Endothelial cell of umbilical vein (primary cell): ENCODE results near the gene TIGD1. TPM values are rescaled to one million over a fixed set of nuclear protein-coding genes. Genes with fewer than 3 reads are reported as not detected.

Experiments used
- BruUV-seq: library from RNA; stranded (reverse); fragments of 400-500 nt; replicated peaks from 2 replicates; lab custom pipeline; 2021; lab: Mats Ljungman, UMichigan
- CTCF ChIA-PET: fragments of 300-600, 350-600 bp; sonication (Branson Sonifier 250); formaldehyde crosslinking; loops from one replicate; lab custom pipeline; 2021; ENCODE audit warnings: antibody characterized with exemption, inconsistent platforms; lab: Charles Lee
- POLR2A ChIA-PET: fragments of 300-600, 350-600 bp; sonication (Branson Sonifier 250); formaldehyde crosslinking; loops from one replicate; lab custom pipeline; 2021; ENCODE audit warnings: antibody characterized with exemption, inconsistent platforms; lab: Charles Lee
- DNase-seq: peaks from one replicate; pipeline ENCODE4 v3.0.0-alpha.2; 2011; ENCODE audit warnings: low read depth, low spot score
- FAIRE-seq: peaks from 2 replicates; lab custom pipeline; 2011; peaks lifted over from hg19 to GRCh38; lab: Jason Lieb, UNC
- H2AFZ ChIP-seq: 2 replicates; pipeline ENCODE4 v1.6.0; 2012; ENCODE audit warnings: low read depth, low read length, control low read depth, inconsistent platforms
- H3K27ac ChIP-seq: 2 replicates; pipeline ENCODE4 v1.5.1; 2011; ENCODE audit warnings: low read depth, mild to moderate bottlenecking, control low read depth, low read length, moderate library complexity; ENCODE audit not compliant: insufficient read depth
- H3K27me3 ChIP-seq, 2 experiments: 2 replicates each; pipeline versions ENCODE4 v1.6.0 to v1.6.1; 2011; ENCODE audit warnings: low read length in 2 of 2, mixed read lengths in 1 of 2; ENCODE audit not compliant: control insufficient read depth in 2 of 2, insufficient read depth in 2 of 2
- H3K36me3 ChIP-seq, 2 experiments: 2 replicates in 1 of 2; 3 replicates in 1 of 2; pipeline ENCODE4 v1.5.1; 2011; ENCODE audit warnings: low read length in 2 of 2, mild to moderate bottlenecking in 1 of 2, moderate library complexity in 1 of 2; ENCODE audit not compliant: control insufficient read depth in 2 of 2, insufficient read depth in 2 of 2; ENCODE audit errors: extremely low read depth in 1 of 2
- H3K4me1 ChIP-seq: 3 replicates; pipeline ENCODE4 v1.5.1; 2011; ENCODE audit warnings: mild to moderate bottlenecking, low read length; ENCODE audit not compliant: control insufficient read depth, insufficient read depth; ENCODE audit errors: extremely low read depth
- H3K4me2 ChIP-seq: 2 replicates; pipeline ENCODE4 v1.6.1; 2011; ENCODE audit warnings: low read length, control low read depth, mixed read lengths; ENCODE audit not compliant: insufficient read depth
- H3K4me3 ChIP-seq, 3 experiments: fragments of 200-600 bp in 1 of 3; sonication (generic), shearing (Covaris generic) in 1 of 3; replicated peaks in 1 of 3; 2 replicates each; pipeline ENCODE4 v1.5.1; 2011 to 2016; ENCODE audit warnings: control low read depth in 3 of 3, low read length in 3 of 3, mild to moderate bottlenecking in 2 of 3, inconsistent platforms in 1 of 3, low read depth in 1 of 3, moderate library complexity in 1 of 3; ENCODE audit not compliant: insufficient read depth in 1 of 3
- H3K79me2 ChIP-seq: 2 replicates; pipeline ENCODE4 v1.6.0; 2012; ENCODE audit warnings: low read length, inconsistent platforms; ENCODE audit not compliant: control insufficient read depth, insufficient read depth
- H3K9ac ChIP-seq: replicated peaks from 2 replicates; pipeline ENCODE3; 2011; ENCODE audit warnings: low read length, control low read depth; ENCODE audit not compliant: insufficient read depth; ENCODE audit errors: extremely low read depth
- H3K9me1 ChIP-seq: replicated peaks from 3 replicates; pipeline ENCODE4 v1.6.0; 2011; ENCODE audit warnings: mild to moderate bottlenecking, low read length; ENCODE audit not compliant: control insufficient read depth, insufficient read depth; ENCODE audit errors: extremely low read depth
- H3K9me3 ChIP-seq: replicated peaks from 2 replicates; pipeline ENCODE4 v1.5.1; 2012; ENCODE audit warnings: low read length, inconsistent platforms; ENCODE audit not compliant: control insufficient read depth, insufficient read depth
- H4K20me1 ChIP-seq: replicated peaks from 2 replicates; pipeline ENCODE3; 2011; ENCODE audit warnings: mild to moderate bottlenecking, low read length; ENCODE audit not compliant: control insufficient read depth, insufficient read depth; ENCODE audit errors: extremely low read depth
- EZH2 ChIP-seq: IDR thresholded peaks from 2 replicates; pipeline ENCODE4 v1.6.1; 2012; ENCODE audit warnings: borderline replicate concordance, low read depth, mild to moderate bottlenecking, moderate library complexity, low read length, inconsistent platforms; ENCODE audit not compliant: severe bottlenecking
- FOS ChIP-seq: IDR thresholded peaks from 2 replicates; pipeline ENCODE4 v1.6.1; 2011; ENCODE audit warnings: mild to moderate bottlenecking, low read length, moderate library complexity, borderline replicate concordance; ENCODE audit not compliant: insufficient read depth
- GATA2 ChIP-seq: IDR thresholded peaks from 2 replicates; pipeline ENCODE4 v1.7.0; 2011; ENCODE audit warnings: low read depth, mild to moderate bottlenecking, moderate library complexity, mixed read lengths, low read length; ENCODE audit not compliant: insufficient read length, insufficient read depth
- JUN ChIP-seq: IDR thresholded peaks from 2 replicates; pipeline ENCODE4 v1.6.1; 2011; ENCODE audit warnings: borderline replicate concordance, low read depth; ENCODE audit not compliant: insufficient read length, insufficient read depth
- POLR2A ChIP-seq: IDR thresholded peaks from 2 replicates; pipeline ENCODE4 v1.6.1; 2012; ENCODE audit warnings: low read depth, mild to moderate bottlenecking, control low read depth, low read length
- POLR2AphosphoS5 ChIP-seq: IDR thresholded peaks from 2 replicates; pipeline ENCODE4 v1.6.1; 2012; ENCODE audit warnings: low read depth, mild to moderate bottlenecking, control low read depth, low read length, moderate library complexity; ENCODE audit not compliant: insufficient read depth
- dilution Hi-C: fragments of 300-500 bp; cut with MboI; formaldehyde crosslinking; loops from one replicate; pipeline ENCODE4 v1.15.0; 2019; ENCODE audit warnings: low sequenced_read_pairs; ENCODE audit not compliant: extremely low pct_ligation_motif_present
- intact Hi-C: fragments of 100-400 bp; cut with micrococcal nuclease; formaldehyde crosslinking; loops from one replicate; pipeline ENCODE4 v1.10.0; 2022
- polyA plus RNA-seq, 4 experiments: library from polyadenylated mRNA; depleted of rRNA in 3 of 4; stranded (reverse) in 3 of 4; unstranded in 1 of 4; fragments of >200 nt; gene quantifications; 2 replicates each; pipeline versions ENCODE4 v1.2.1 to v1.2.3, GENCODE V29; 2011 to 2012; ENCODE audit warnings: missing spikeins in 1 of 4
- total RNA-seq: library from RNA; stranded (reverse); gene quantifications from 2 replicates; pipeline ENCODE4 v1.2.3, GENCODE V29; 2021
- TF ChIP-seq, protein P1 (sequence below): IDR thresholded peaks from 2 replicates; pipeline ENCODE4 v1.6.1; 2011; ENCODE audit not compliant: insufficient read depth, insufficient read length
- TF ChIP-seq, protein P2 (sequence below), 2 donors: IDR thresholded peaks; 1 replicate in 1 of 2; 2 replicates in 1 of 2; pipeline ENCODE4 v1.5.1; 2011; ENCODE audit warnings: low read length in 2 of 2, mild to moderate bottlenecking in 2 of 2, moderate library complexity in 2 of 2, control low read depth in 1 of 2, inconsistent platforms in 1 of 2, low read depth in 1 of 2; ENCODE audit not compliant: insufficient read depth in 1 of 2; ENCODE audit errors: extremely low read depth in 1 of 2

The TIGD1 gene
- total and polyA plus RNA-seq, 2 donors (not counting 3 experiments of a cell fraction or from before 2014, with no cell fraction given), result 1.6 to 3.3 TPM

DNA sequence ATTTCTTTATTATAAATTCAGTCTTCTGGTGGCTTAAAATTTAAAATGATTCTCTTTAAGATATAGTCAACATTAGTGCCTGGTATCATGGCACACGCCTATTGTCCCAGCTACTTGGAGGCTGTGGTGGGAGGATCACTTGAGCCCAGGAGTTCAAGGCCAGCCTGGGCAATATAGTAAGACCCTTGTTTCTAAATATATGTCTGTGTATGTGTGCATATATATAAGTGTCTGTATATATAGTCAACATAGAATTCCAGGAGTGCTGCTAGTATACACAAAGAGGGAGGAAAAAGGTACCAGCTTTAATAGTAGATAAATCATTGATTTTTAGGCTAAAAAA is 25.0 kb upstream of the TIGD1 start:
- DNase-seq, result no peak
- intact Hi-C loops, result no loop called here
- POLR2A ChIA-PET, result no interaction called here

More for the DNA sequence above, 25.0 kb upstream of the TIGD1 start:
- Histone ChIP-seq H3K27me3 (no peaks in the 10 kb centered on the region), H2AFZ (no peak overlapping the region), H3K27ac (no peak overlapping the region), H3K9ac (no peak overlapping the region), H3K4me2 (no peak overlapping the region), H3K36me3 (peaks cover 5 to 14% of the 10 kb centered on the region in 2 experiments), H4K20me1 (no peaks in the 10 kb centered on the region), H3K9me3 (no peaks in the 10 kb centered on the region), H3K4me3 (no peak overlapping the region), H3K79me2 (no peaks in the 10 kb centered on the region), H3K9me1 (no peaks in the 10 kb centered on the region), H3K4me1 (no peaks in the 10 kb centered on the region)
- FAIRE-seq, result no peak
- CTCF ChIA-PET, result interaction anchor here (0.7 kb wide), 1 partner anchor 873 kb away, joined by 3 read pairs; no protein-coding TSS in a partner anchor
- TF ChIP-seq, protein P1, sequence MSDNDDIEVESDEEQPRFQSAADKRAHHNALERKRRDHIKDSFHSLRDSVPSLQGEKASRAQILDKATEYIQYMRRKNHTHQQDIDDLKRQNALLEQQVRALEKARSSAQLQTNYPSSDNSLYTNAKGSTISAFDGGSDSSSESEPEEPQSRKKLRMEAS, result no peak
- TF ChIP-seq, protein P2, sequence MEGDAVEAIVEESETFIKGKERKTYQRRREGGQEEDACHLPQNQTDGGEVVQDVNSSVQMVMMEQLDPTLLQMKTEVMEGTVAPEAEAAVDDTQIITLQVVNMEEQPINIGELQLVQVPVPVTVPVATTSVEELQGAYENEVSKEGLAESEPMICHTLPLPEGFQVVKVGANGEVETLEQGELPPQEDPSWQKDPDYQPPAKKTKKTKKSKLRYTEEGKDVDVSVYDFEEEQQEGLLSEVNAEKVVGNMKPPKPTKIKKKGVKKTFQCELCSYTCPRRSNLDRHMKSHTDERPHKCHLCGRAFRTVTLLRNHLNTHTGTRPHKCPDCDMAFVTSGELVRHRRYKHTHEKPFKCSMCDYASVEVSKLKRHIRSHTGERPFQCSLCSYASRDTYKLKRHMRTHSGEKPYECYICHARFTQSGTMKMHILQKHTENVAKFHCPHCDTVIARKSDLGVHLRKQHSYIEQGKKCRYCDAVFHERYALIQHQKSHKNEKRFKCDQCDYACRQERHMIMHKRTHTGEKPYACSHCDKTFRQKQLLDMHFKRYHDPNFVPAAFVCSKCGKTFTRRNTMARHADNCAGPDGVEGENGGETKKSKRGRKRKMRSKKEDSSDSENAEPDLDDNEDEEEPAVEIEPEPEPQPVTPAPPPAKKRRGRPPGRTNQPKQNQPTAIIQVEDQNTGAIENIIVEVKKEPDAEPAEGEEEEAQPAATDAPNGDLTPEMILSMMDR (IDR thresholded peaks at IDR 0.05; ENCODE audit: extremely low read depth in 1 of 2, insufficient read depth in 1 of 2, low read depth in 1 of 2, low read length in 2 of 2), result no peak
- TF ChIP-seq JUN (no peak), FOS (no peak), GATA2 (no peak), POLR2AphosphoS5 (no peak), POLR2A (no peak), EZH2 (no peak)
- dilution Hi-C loops, result no loop called here
- no TSS peak for BruUV-seq
